Measurements from ENCODE around the gene CFAP65. TPM values are rescaled to one million over a fixed set of nuclear protein-coding genes. Genes with fewer than 3 reads are reported as not detected.

CFAP65 gene
- total and polyA plus RNA-seq, 2 of the 13 experiments (the other 11 are each of a cell fraction or from before 2014, with no cell fraction given), result 0.05 TPM; not detected in 1

GRCh38 chr2:218962859-218963492, 78.3 kb downstream of the CFAP65 start (continued):
- TF ChIP-seq ZNF362 (CRISPR knock-in tag; IDR thresholded peaks at IDR 0.05; ENCODE audit: borderline replicate concordance) (no peak), ZKSCAN8 (CRISPR knock-in tag; IDR thresholded peaks at IDR 0.05; ENCODE audit: borderline replicate concordance) (0 out of 2 replicates have a peak, but pooled peaks have one; percentile 69), ZNF3 (CRISPR knock-in tag; IDR thresholded peaks at IDR 0.05) (peak; percentile 69; the same call in 1 of the 2 replicates), ZFP36L1 (CRISPR knock-in tag; IDR thresholded peaks at IDR 0.05) (peak; percentile 56; the same call in 1 of the 2 replicates), ZBTB3 (CRISPR knock-in tag; IDR thresholded peaks at IDR 0.05; ENCODE audit: borderline replicate concordance, low read depth) (no peak; the same call in 1 of the 2 replicates), CBX1 (IDR thresholded peaks at IDR 0.05; ENCODE audit: low read depth) (no peak), NPAS2 (CRISPR knock-in tag; IDR thresholded peaks at IDR 0.05; ENCODE audit: borderline replicate concordance) (no peak), ZNF543 (CRISPR knock-in tag; IDR thresholded peaks at IDR 0.05) (peak; percentile 74; the same call in 1 of the 2 replicates), LRRFIP1 (CRISPR knock-in tag; conservative IDR thresholded peaks at IDR 0.05) (peak; percentile 93; the same call in 1 of the 2 replicates), ZNF570 (CRISPR knock-in tag; IDR thresholded peaks at IDR 0.05; ENCODE audit: borderline replicate concordance) (no peak), GTF2F1 (IDR thresholded peaks at IDR 0.05; ENCODE audit: low read length) (no peak), ADNP (CRISPR knock-in tag; IDR thresholded peaks at IDR 0.05) (no peak), KAT2B (IDR thresholded peaks at IDR 0.05; ENCODE audit: borderline replicate concordance, low read depth, low read length) (no peak), ZNF839 (CRISPR knock-in tag; IDR thresholded peaks at IDR 0.05; ENCODE audit: borderline replicate concordance) (no peak), ZFP1 (CRISPR knock-in tag; IDR thresholded peaks at IDR 0.05) (peak; percentile 57; the same call in 1 of the 2 replicates), SSRP1 (CRISPR knock-in tag; IDR thresholded peaks at IDR 0.05) (no peak), ATF2 (CRISPR knock-in tag; IDR thresholded peaks at IDR 0.05) (peak; percentile 67; the same call in 1 of the 2 replicates), ZNF800 (CRISPR knock-in tag; IDR thresholded peaks at IDR 0.05) (peak; percentile 83; the same call in 1 of the 2 replicates), ZNF7 (CRISPR knock-in tag; IDR thresholded peaks at IDR 0.05) (no peak; the same call in 1 of the 2 replicates), ZNF282 (IDR thresholded peaks at IDR 0.05; ENCODE audit: partially characterized antibody) (no peak), EEA1 (CRISPR knock-in tag; IDR thresholded peaks at IDR 0.05; ENCODE audit: borderline replicate concordance) (peak; percentile 62; the same call in 1 of the 2 replicates), E2F1 (CRISPR knock-in tag; IDR thresholded peaks at IDR 0.05) (peak; percentile 75)

All from HepG2 (cell line).